Neural cell (in vitro differentiated cells): ENCODE results near the gene ZCCHC3.

Experiments
- EP300 ChIP-seq: fragments of 450-650 bp; conservative IDR thresholded peaks from 2 replicates; pipeline ENCODE4 v1.6.1; 2014; ENCODE audit warnings: antibody characterized with exemption, mild to moderate bottlenecking, moderate library complexity; ENCODE audit not compliant: poor library complexity, severe bottlenecking
- EZH2 ChIP-seq: fragments of 200-600, 300-800 bp; shearing (Covaris generic), sonication (generic); IDR thresholded peaks from 2 replicates; pipeline ENCODE4 v1.6.1; 2014; ENCODE audit warnings: antibody characterized with exemption, low read length, borderline replicate concordance, mild to moderate bottlenecking; ENCODE audit not compliant: insufficient read depth, poor library complexity, severe bottlenecking
- MXI1 ChIP-seq: fragments of 450-650 bp; conservative IDR thresholded peaks from 2 replicates; pipeline ENCODE4 v1.6.1; 2014; ENCODE audit warnings: antibody characterized with exemption, mild to moderate bottlenecking; ENCODE audit not compliant: poor library complexity, severe bottlenecking
- POLR2AphosphoS5 ChIP-seq: IDR thresholded peaks from 2 replicates; pipeline ENCODE4 v1.6.1; 2012
- RAD21 ChIP-seq: fragments of 450-650 bp; conservative IDR thresholded peaks from 2 replicates; pipeline ENCODE4 v1.6.1; 2014; ENCODE audit warnings: antibody characterized with exemption, mild to moderate bottlenecking, moderate library complexity
- SMC3 ChIP-seq: fragments of 450-650 bp; conservative IDR thresholded peaks from 2 replicates; pipeline ENCODE4 v1.6.1; 2014; ENCODE audit warnings: antibody characterized with exemption, mild to moderate bottlenecking, moderate library complexity; ENCODE audit not compliant: poor library complexity
- TAF1 ChIP-seq: IDR thresholded peaks from 2 replicates; pipeline ENCODE4 v1.6.1; 2012; ENCODE audit warnings: low read depth
- TF ChIP-seq, protein P1 (sequence below): fragments of 450-650 bp; IDR thresholded peaks from 2 replicates; pipeline ENCODE4 v1.5.1; 2014; ENCODE audit warnings: antibody characterized with exemption, mild to moderate bottlenecking, moderate library complexity; ENCODE audit not compliant: poor library complexity, severe bottlenecking
- TF ChIP-seq, protein P2 (sequence below): IDR thresholded peaks from 2 replicates; pipeline ENCODE4 v1.6.1; 2012; ENCODE audit warnings: borderline replicate concordance

DNA sequence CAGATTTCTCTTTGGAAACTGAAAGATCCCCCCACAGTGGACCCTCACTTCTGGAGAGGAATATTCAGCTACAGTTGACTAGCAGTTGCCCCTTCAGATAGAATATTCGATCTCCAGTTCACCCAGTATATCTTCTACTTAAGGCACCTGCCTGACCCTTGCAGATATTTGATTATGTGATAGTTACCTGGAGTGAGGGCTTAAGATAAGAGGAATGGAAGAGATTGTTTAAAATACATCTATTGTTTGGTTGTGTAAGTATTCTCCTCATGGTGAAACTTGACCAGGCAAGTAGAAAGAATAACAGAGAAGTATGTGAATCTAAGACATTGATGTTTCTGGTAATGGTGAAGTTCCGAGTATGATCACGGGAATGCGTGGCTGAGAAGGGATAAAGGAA, 1.6 kb upstream of the ZCCHC3 start:
- TF ChIP-seq POLR2AphosphoS5 (no peak), EP300 (no peak), SMC3 (no peak), TAF1 (no peak), EZH2 (no peak), RAD21 (no peak), MXI1 (no peak)
- TF ChIP-seq, protein P1, sequence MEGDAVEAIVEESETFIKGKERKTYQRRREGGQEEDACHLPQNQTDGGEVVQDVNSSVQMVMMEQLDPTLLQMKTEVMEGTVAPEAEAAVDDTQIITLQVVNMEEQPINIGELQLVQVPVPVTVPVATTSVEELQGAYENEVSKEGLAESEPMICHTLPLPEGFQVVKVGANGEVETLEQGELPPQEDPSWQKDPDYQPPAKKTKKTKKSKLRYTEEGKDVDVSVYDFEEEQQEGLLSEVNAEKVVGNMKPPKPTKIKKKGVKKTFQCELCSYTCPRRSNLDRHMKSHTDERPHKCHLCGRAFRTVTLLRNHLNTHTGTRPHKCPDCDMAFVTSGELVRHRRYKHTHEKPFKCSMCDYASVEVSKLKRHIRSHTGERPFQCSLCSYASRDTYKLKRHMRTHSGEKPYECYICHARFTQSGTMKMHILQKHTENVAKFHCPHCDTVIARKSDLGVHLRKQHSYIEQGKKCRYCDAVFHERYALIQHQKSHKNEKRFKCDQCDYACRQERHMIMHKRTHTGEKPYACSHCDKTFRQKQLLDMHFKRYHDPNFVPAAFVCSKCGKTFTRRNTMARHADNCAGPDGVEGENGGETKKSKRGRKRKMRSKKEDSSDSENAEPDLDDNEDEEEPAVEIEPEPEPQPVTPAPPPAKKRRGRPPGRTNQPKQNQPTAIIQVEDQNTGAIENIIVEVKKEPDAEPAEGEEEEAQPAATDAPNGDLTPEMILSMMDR = no peak
- TF ChIP-seq, protein P2, sequence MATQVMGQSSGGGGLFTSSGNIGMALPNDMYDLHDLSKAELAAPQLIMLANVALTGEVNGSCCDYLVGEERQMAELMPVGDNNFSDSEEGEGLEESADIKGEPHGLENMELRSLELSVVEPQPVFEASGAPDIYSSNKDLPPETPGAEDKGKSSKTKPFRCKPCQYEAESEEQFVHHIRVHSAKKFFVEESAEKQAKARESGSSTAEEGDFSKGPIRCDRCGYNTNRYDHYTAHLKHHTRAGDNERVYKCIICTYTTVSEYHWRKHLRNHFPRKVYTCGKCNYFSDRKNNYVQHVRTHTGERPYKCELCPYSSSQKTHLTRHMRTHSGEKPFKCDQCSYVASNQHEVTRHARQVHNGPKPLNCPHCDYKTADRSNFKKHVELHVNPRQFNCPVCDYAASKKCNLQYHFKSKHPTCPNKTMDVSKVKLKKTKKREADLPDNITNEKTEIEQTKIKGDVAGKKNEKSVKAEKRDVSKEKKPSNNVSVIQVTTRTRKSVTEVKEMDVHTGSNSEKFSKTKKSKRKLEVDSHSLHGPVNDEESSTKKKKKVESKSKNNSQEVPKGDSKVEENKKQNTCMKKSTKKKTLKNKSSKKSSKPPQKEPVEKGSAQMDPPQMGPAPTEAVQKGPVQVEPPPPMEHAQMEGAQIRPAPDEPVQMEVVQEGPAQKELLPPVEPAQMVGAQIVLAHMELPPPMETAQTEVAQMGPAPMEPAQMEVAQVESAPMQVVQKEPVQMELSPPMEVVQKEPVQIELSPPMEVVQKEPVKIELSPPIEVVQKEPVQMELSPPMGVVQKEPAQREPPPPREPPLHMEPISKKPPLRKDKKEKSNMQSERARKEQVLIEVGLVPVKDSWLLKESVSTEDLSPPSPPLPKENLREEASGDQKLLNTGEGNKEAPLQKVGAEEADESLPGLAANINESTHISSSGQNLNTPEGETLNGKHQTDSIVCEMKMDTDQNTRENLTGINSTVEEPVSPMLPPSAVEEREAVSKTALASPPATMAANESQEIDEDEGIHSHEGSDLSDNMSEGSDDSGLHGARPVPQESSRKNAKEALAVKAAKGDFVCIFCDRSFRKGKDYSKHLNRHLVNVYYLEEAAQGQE = no peak
